WTC11 (cell line): ENCODE measurements around the gene FOXP1. TPM values are rescaled to one million over a fixed set of nuclear protein-coding genes. Genes with fewer than 3 reads are reported as not detected.

Source experiments
- ATAC-seq: fragments of 200-7000 bp; cut with Tn5 transposase; 2 replicates; pipeline ENCODE4 v1.10.0; 2021; ENCODE audit warnings: mild to moderate bottlenecking, moderate library complexity
- CTCF ChIA-PET: fragments of 300-600 bp; sonication (Branson Sonifier 250); formaldehyde crosslinking; loops from one replicate; lab custom pipeline; 2021; ENCODE audit warnings: antibody characterized with exemption; lab: Charles Lee
- POLR2A ChIA-PET: fragments of 350-600 bp; sonication (Branson Sonifier 250); formaldehyde crosslinking; loops from one replicate; lab custom pipeline; 2021; ENCODE audit warnings: antibody characterized with exemption; lab: Charles Lee
- DNase-seq: peaks from one replicate; pipeline ENCODE4 v3.0.0; 2021; ENCODE audit warnings: low spot score
- H3K27ac Mint-ChIP-seq: 2 replicates; pipeline ENCODE4 v1.8.0; 2021; ENCODE audit warnings: mixed read lengths
- H3K27me3 Mint-ChIP-seq: 2 replicates; pipeline ENCODE4 v1.8.0; 2021; ENCODE audit warnings: low read depth, mild to moderate bottlenecking, moderate library complexity, mixed read lengths
- H3K36me3 Mint-ChIP-seq: 2 replicates; pipeline ENCODE4 v1.8.0; 2021; ENCODE audit warnings: mixed read lengths
- H3K4me1 Mint-ChIP-seq: 2 replicates; pipeline ENCODE4 v1.8.0; 2022; ENCODE audit warnings: mixed read lengths
- H3K4me3 Mint-ChIP-seq: 2 replicates; pipeline ENCODE4 v1.8.0; 2021; ENCODE audit warnings: mild to moderate bottlenecking, moderate library complexity, mixed read lengths
- H3K9me3 Mint-ChIP-seq: 2 replicates; pipeline ENCODE4 v1.8.0; 2021; ENCODE audit warnings: mixed read lengths
- CREB1 ChIP-seq: sonication (generic); formaldehyde crosslinking; IDR thresholded peaks from 2 replicates; pipeline ENCODE4 v1.8.0; 2023; ENCODE audit warnings: mild to moderate bottlenecking, missing genetic modification reagents
- GRHL2 ChIP-seq: fragments of 250-450 bp; sonication (Bioruptor Pico); IDR thresholded peaks from 2 replicates; pipeline ENCODE4 v1.8.0; 2022; ENCODE audit warnings: mild to moderate bottlenecking, moderate library complexity; ENCODE audit not compliant: insufficient replicate concordance, severe bottlenecking
- IRF2 ChIP-seq: sonication (generic); formaldehyde crosslinking; IDR thresholded peaks from 2 replicates; pipeline ENCODE4 v1.8.0; 2022; ENCODE audit warnings: low read depth, missing genetic modification reagents, borderline replicate concordance
- KAT7 ChIP-seq: sonication (generic); formaldehyde crosslinking; IDR thresholded peaks from 2 replicates; pipeline ENCODE4 v1.8.1; 2023; ENCODE audit warnings: missing genetic modification reagents, mild to moderate bottlenecking, borderline replicate concordance
- TEAD4 ChIP-seq: sonication (generic); formaldehyde crosslinking; IDR thresholded peaks from 2 replicates; pipeline ENCODE4 v1.8.0; 2022; ENCODE audit warnings: mild to moderate bottlenecking, missing genetic modification reagents
- ZNF423 ChIP-seq: fragments of 250-450 bp; sonication (Bioruptor Pico); IDR thresholded peaks from 2 replicates; pipeline ENCODE4 v2.1.2; 2022; ENCODE audit warnings: mild to moderate bottlenecking, moderate library complexity
- total RNA-seq: library from RNA; stranded (reverse); gene quantifications from 3 replicates; pipeline ENCODE4 v1.2.3, GENCODE V29; 2021
- TF ChIP-seq, protein P1 (sequence below): sonication (generic); formaldehyde crosslinking; IDR thresholded peaks from 2 replicates; pipeline ENCODE4 v1.8.1; 2023; ENCODE audit warnings: mild to moderate bottlenecking, missing genetic modification reagents, borderline replicate concordance
- TF ChIP-seq, protein P2 (sequence below): sonication (generic); formaldehyde crosslinking; IDR thresholded peaks from 2 replicates; pipeline ENCODE4 v1.8.1; 2022; ENCODE audit warnings: mild to moderate bottlenecking, moderate library complexity, missing genetic modification reagents
- TF ChIP-seq, protein P3 (sequence below): fragments of 200-600 bp; IDR thresholded peaks from 2 replicates; pipeline ENCODE4 v1.8.0; 2022; ENCODE audit warnings: antibody characterized with exemption
- TF ChIP-seq, protein P4 (sequence below): sonication (generic); formaldehyde crosslinking; IDR thresholded peaks from 2 replicates; pipeline ENCODE4 v1.8.0; 2022; ENCODE audit warnings: missing genetic modification reagents

FOXP1 gene
- total RNA-seq, 1 experiment from 2014 or later, result 25.8 TPM

DNA sequence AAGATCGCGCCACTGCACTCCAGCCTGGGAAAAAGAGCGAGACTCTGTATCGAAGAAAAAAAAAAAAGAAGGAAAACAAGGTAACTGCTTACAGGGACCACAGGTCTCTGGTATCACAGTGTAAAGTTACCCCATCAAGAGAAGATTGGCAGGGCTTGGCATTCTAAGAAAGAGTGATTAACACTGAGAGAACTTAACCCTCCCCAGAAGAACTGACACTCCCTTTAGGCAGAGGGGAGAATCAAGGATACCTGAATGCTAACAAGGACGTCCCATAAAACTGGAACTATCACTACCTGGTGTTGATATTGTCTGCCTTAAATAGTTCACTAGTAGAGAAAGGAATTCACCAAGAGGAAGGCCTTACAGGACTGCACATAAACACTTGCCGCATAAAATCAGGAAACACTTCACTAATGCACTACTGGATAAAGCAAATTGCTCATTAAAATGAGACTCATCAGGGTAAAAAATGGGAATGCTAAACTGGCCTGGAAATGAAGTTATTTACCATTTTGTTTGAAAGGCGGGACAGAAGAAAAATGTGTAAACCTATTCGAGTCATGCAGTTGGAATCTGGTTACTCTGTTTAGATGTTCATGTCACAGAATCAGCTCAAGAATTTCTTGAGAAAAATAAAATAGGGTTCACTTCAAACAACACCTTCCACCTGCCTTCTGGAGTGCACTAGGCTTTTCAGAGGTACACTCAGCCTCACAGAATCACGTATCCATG lies 121.6 kb downstream of the FOXP1 start (continued):
- TF ChIP-seq, protein P1, sequence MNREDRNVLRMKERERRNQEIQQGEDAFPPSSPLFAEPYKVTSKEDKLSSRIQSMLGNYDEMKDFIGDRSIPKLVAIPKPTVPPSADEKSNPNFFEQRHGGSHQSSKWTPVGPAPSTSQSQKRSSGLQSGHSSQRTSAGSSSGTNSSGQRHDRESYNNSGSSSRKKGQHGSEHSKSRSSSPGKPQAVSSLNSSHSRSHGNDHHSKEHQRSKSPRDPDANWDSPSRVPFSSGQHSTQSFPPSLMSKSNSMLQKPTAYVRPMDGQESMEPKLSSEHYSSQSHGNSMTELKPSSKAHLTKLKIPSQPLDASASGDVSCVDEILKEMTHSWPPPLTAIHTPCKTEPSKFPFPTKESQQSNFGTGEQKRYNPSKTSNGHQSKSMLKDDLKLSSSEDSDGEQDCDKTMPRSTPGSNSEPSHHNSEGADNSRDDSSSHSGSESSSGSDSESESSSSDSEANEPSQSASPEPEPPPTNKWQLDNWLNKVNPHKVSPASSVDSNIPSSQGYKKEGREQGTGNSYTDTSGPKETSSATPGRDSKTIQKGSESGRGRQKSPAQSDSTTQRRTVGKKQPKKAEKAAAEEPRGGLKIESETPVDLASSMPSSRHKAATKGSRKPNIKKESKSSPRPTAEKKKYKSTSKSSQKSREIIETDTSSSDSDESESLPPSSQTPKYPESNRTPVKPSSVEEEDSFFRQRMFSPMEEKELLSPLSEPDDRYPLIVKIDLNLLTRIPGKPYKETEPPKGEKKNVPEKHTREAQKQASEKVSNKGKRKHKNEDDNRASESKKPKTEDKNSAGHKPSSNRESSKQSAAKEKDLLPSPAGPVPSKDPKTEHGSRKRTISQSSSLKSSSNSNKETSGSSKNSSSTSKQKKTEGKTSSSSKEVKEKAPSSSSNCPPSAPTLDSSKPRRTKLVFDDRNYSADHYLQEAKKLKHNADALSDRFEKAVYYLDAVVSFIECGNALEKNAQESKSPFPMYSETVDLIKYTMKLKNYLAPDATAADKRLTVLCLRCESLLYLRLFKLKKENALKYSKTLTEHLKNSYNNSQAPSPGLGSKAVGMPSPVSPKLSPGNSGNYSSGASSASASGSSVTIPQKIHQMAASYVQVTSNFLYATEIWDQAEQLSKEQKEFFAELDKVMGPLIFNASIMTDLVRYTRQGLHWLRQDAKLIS, result no peak
- TF ChIP-seq, protein P2, sequence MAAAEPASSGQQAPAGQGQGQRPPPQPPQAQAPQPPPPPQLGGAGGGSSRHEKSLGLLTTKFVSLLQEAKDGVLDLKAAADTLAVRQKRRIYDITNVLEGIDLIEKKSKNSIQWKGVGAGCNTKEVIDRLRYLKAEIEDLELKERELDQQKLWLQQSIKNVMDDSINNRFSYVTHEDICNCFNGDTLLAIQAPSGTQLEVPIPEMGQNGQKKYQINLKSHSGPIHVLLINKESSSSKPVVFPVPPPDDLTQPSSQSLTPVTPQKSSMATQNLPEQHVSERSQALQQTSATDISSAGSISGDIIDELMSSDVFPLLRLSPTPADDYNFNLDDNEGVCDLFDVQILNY (CRISPR knock-in tag), result no peak
- TF ChIP-seq, protein P3, sequence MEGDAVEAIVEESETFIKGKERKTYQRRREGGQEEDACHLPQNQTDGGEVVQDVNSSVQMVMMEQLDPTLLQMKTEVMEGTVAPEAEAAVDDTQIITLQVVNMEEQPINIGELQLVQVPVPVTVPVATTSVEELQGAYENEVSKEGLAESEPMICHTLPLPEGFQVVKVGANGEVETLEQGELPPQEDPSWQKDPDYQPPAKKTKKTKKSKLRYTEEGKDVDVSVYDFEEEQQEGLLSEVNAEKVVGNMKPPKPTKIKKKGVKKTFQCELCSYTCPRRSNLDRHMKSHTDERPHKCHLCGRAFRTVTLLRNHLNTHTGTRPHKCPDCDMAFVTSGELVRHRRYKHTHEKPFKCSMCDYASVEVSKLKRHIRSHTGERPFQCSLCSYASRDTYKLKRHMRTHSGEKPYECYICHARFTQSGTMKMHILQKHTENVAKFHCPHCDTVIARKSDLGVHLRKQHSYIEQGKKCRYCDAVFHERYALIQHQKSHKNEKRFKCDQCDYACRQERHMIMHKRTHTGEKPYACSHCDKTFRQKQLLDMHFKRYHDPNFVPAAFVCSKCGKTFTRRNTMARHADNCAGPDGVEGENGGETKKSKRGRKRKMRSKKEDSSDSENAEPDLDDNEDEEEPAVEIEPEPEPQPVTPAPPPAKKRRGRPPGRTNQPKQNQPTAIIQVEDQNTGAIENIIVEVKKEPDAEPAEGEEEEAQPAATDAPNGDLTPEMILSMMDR, result no peak
- TF ChIP-seq, protein P4, sequence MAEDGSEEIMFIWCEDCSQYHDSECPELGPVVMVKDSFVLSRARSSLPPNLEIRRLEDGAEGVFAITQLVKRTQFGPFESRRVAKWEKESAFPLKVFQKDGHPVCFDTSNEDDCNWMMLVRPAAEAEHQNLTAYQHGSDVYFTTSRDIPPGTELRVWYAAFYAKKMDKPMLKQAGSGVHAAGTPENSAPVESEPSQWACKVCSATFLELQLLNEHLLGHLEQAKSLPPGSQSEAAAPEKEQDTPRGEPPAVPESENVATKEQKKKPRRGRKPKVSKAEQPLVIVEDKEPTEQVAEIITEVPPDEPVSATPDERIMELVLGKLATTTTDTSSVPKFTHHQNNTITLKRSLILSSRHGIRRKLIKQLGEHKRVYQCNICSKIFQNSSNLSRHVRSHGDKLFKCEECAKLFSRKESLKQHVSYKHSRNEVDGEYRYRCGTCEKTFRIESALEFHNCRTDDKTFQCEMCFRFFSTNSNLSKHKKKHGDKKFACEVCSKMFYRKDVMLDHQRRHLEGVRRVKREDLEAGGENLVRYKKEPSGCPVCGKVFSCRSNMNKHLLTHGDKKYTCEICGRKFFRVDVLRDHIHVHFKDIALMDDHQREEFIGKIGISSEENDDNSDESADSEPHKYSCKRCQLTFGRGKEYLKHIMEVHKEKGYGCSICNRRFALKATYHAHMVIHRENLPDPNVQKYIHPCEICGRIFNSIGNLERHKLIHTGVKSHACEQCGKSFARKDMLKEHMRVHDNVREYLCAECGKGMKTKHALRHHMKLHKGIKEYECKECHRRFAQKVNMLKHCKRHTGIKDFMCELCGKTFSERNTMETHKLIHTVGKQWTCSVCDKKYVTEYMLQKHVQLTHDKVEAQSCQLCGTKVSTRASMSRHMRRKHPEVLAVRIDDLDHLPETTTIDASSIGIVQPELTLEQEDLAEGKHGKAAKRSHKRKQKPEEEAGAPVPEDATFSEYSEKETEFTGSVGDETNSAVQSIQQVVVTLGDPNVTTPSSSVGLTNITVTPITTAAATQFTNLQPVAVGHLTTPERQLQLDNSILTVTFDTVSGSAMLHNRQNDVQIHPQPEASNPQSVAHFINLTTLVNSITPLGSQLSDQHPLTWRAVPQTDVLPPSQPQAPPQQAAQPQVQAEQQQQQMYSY (CRISPR knock-in tag), result no peak

DNA sequence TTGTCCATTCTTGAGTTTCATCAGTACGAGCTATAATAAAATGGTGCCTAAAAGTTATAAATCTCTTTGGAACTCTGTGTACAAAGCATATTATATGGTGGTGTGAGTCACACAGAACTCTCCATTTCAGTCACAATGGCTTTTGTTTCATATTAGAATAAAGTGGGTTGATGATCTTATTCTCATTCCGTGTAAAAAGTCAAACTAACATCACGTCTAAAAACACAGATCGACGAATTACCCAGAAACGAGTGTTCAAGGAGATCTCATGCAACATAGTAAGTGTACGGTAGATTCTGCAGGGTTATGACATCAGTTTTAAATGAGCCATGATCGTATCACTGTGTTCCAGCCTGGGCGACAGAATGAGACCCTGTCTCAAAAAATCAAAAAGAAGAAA lies 122.4 kb downstream of the FOXP1 start:
- TF ChIP-seq GRHL2 (CRISPR knock-in tag) (no peak), ZNF423 (CRISPR knock-in tag) (no peak), IRF2 (CRISPR knock-in tag) (no peak), TEAD4 (CRISPR knock-in tag) (no peak), CREB1 (CRISPR knock-in tag) (no peak)
- TF ChIP-seq, all 79 proteins: peak for 0
- Mint-ChIP-seq H3K36me3 (no peaks in the 10 kb centered on the region), H3K9me3 (no peaks in the 10 kb centered on the region), H3K27ac (no peak overlapping the region; the same call in 1 of the 2 replicates), H3K4me1 (peaks cover 23% of the 10 kb centered on the region), H3K4me3 (no peak overlapping the region), H3K27me3 (no peaks in the 10 kb centered on the region)
- POLR2A ChIA-PET, result no interaction called here
- ATAC-seq (no peak), DNase-seq (no peak)
- CTCF ChIA-PET, result interaction anchor here (1.4 kb wide), 1 partner anchor 220 kb away, joined by 3 read pairs; no protein-coding TSS in a partner anchor

DNA sequence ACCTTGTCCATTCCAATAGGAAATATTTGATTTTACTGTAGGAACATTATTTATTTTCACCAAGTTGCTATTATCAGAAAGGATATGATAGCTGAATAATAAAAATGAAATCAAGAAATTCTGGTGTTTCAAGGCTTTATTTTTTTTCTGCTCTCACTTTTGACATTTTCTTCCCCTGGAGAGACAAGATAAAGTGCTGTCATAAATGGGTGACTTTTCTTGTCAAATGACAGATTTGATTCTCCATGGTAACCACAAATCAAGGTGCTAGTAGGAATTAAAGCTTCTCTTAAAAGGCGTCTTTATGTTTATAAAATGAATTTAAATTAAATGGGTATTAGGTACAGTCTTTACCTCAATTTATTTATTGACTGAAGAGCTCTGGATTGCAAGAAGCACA lies 124.6 kb downstream of the FOXP1 start:
- Mint-ChIP-seq H3K27ac (no peak overlapping the region), H3K4me3 (no peak overlapping the region), H3K27me3 (no peaks in the 10 kb centered on the region)
- no peak for DNase-seq
- no peak for TF ChIP-seq KAT7 (CRISPR knock-in tag)
- TF ChIP-seq, all 79 proteins: peak for 0
- H3K4me1 Mint-ChIP-seq, result peaks cover 30% of the 10 kb centered on the region
- ATAC-seq, result no peak
- no peaks in the 10 kb centered on the region for H3K9me3 Mint-ChIP-seq
- CTCF ChIA-PET, result no interaction called here
- H3K36me3 Mint-ChIP-seq, result no peaks in the 10 kb centered on the region
- POLR2A ChIA-PET, result no interaction called here
